Body of pancreas (tissue), 4 donors: ENCODE measurements around the gene DLGAP5. TPM values are rescaled to one million over a fixed set of nuclear protein-coding genes. Genes with fewer than 3 reads are reported as not detected.

Source experiments
- ATAC-seq: fragments of 150-250 bp; one replicate; pipeline ENCODE4 v1.9.1; 2016
- DNase-seq, 4 donors: peaks; one replicate each; pipeline ENCODE4 v3.0.0-alpha.2; 2019
- H3K27ac ChIP-seq, 4 donors: fragments of 200-600 bp; sonication (generic); 1 replicate in 3 of 4; 2 replicates in 1 of 4; pipeline versions ENCODE4 v1.5.1 to v1.6.1; 2016 to 2019; ENCODE audit warnings: mild to moderate bottlenecking in 1 of 4, mixed read lengths in 1 of 4, moderate library complexity in 1 of 4
- H3K27me3 ChIP-seq, 2 donors: fragments of 200-600 bp; sonication (generic); one replicate each; pipeline ENCODE4 v1.6.0; 2016; ENCODE audit warnings: mild to moderate bottlenecking in 1 of 2
- H3K36me3 ChIP-seq, 2 donors: fragments of 200-600 bp; sonication (generic); replicated peaks in 1 of 2; 2 replicates each; pipeline ENCODE4 v1.5.1; 2016; ENCODE audit warnings: low read depth in 2 of 2; ENCODE audit not compliant: insufficient read depth in 1 of 2
- H3K4me1 ChIP-seq: fragments of 200-600 bp; sonication (generic); one replicate; pipeline ENCODE4 v1.6.0; 2016
- H3K4me3 ChIP-seq, 2 donors: fragments of 200-600 bp; sonication (generic); 1 replicate in 1 of 2; 2 replicates in 1 of 2; pipeline ENCODE4 v1.5.1; 2016 to 2019
- H3K9me3 ChIP-seq, 3 donors: fragments of 200-600 bp; sonication (generic); 1 replicate in 2 of 3; 2 replicates in 1 of 3; pipeline ENCODE4 v1.5.1; 2016
- CTCF ChIP-seq, 7 experiments: fragments of 450-650 bp in 4 of 7; fragments of 200-600 bp in 3 of 7; sonication (generic) in 3 of 7; IDR thresholded peaks; one replicate each; pipeline ENCODE4 v1.5.1; 2016 to 2019; ENCODE audit warnings: antibody characterized with exemption in 7 of 7
- POLR2A ChIP-seq, 3 donors: fragments of 450-650 bp; IDR thresholded peaks; one replicate each; pipeline ENCODE4 v1.6.1; 2016; ENCODE audit warnings: antibody characterized with exemption in 3 of 3, mild to moderate bottlenecking in 2 of 3
- WGBS, 2 donors: methylation state at CpG; one replicate each; pipeline ENCODE4 v1.1.5; 2017; 5-methylcytosine and 5-hydroxymethylcytosine counted together
- intact Hi-C: fragments of 100-400 bp; cut with DNase I; formaldehyde crosslinking; loops from one replicate; pipeline ENCODE4 v1.15.1; 2023
- total RNA-seq, 2 donors: library from RNA; depleted of rRNA; stranded (reverse); fragments of >200 nt; gene quantifications; one replicate each; pipeline ENCODE4 v1.1.0, GENCODE V29; 2016

Gene DLGAP5
- total RNA-seq, 2 donors from 2014 or later, result not detected

DNA sequence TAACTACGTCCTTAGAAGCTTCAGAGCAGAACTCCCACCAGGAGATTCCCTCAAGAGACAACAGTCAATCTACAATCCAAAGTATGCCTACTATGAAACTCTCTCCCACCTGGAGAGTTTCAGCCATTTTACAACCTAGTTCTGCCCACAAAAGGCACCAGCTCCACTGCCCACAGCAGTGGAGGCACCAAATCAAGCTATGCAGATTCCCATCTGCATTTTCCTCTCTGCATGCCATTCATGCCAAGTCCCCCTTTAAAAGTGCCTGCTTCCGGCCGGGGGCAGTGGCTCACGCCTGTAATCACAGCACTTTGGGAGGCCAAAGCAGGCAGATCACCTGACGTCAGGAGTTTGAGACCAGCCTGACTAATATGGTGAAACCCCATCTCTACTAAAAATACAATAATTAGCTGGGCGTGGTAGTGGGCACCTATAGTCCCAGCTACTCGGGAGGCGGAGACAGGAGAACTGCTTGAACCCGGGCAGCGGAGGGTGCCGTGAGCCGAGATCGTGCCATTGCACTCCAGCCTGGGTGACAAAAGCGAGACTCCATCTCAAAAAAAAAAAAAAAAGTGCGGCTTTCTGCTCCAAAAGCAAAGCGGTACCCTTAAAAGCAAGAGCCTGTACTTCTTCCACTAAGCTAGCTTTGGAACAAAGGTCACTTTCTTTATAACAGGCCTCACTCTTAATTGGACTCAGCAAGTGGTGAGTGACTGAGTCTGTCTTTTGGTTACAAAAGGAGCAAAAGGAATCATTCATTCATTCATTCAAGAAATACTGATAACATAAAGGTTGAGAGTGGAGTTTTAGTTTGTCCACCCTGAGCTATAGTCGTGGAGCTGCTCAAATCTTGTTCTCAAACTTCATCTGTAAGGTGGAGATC, 10.1 kb upstream of the DLGAP5 start:
- no peak for ATAC-seq
- no peak overlapping the region for H3K27ac ChIP-seq
- WGBS, 2 donors, result 84 to 88% methylated on average over 16 to 17 of the region's 17 CpGs

GRCh38 chr14:55200651-55201050, 9.3 kb upstream of the DLGAP5 start:
- WGBS, 2 donors, result 67 to 70% methylated on average over 3 of the region's 3 CpGs
- no peak for TF ChIP-seq POLR2A (IDR thresholded peaks at IDR 0.05)
- no peak for TF ChIP-seq CTCF (IDR thresholded peaks at IDR 0.05)
- DNase-seq, result no peak
- Histone ChIP-seq H3K27me3 (no peaks in the 10 kb centered on the region), H3K36me3 (no peaks in the 10 kb centered on the region), H3K4me1 (no peaks in the 10 kb centered on the region), H3K4me3 (no peak overlapping the region), H3K9me3 (no peaks in the 10 kb centered on the region), H3K27ac (no peak overlapping the region)
- intact Hi-C loops, result no loop called here
- no peak for ATAC-seq

More for the DNA sequence above, 10.1 kb upstream of the DLGAP5 start:
- no peak for DNase-seq
- Histone ChIP-seq H3K36me3 (no peaks in the 10 kb centered on the region), H3K4me3 (no peak overlapping the region), H3K27me3 (no peaks in the 10 kb centered on the region), H3K4me1 (no peaks in the 10 kb centered on the region), H3K9me3 (no peaks in the 10 kb centered on the region)
- TF ChIP-seq POLR2A (IDR thresholded peaks at IDR 0.05) (no peak), CTCF (IDR thresholded peaks at IDR 0.05) (no peak)
- intact Hi-C loops, result no loop called here

GRCh38 chr14:55198749-55199148, 7.4 kb upstream of the DLGAP5 start:
- TF ChIP-seq CTCF (IDR thresholded peaks at IDR 0.05) (no peak), POLR2A (IDR thresholded peaks at IDR 0.05) (no peak)
- Histone ChIP-seq H3K36me3 (no peaks in the 10 kb centered on the region), H3K27me3 (no peaks in the 10 kb centered on the region), H3K4me3 (no peak overlapping the region), H3K9me3 (no peaks in the 10 kb centered on the region), H3K4me1 (no peaks in the 10 kb centered on the region), H3K27ac (no peak overlapping the region)
- intact Hi-C loops, result no loop called here
- WGBS, 2 donors, result 69 to 75% methylated on average over 2 of the region's 2 CpGs
- DNase-seq (no peak), ATAC-seq (no peak)

- Histone ChIP-seq H3K9me3 (no peaks in the 10 kb centered on the region), H3K4me1 (peaks cover 6% of the 10 kb centered on the region), H3K27ac (no peak overlapping the region), H3K4me3 (no peak overlapping the region), H3K36me3 (no peaks in the 10 kb centered on the region), H3K27me3 (no peaks in the 10 kb centered on the region)
- 85 to 96% methylated on average over 4 to 5 of the region's 5 CpGs for WGBS, 2 donors
- TF ChIP-seq POLR2A (IDR thresholded peaks at IDR 0.05) (no peak), CTCF (IDR thresholded peaks at IDR 0.05) (no peak)
- DNase-seq, result no peak
- ATAC-seq, result no peak
- intact Hi-C loops, result no loop called here
Measured at GRCh38 chr14:55194656-55195355, 3.4 kb upstream of the DLGAP5 start.
